ENCODE results near the gene TMEFF2.
A peak's percentile ranks its signal among the peaks of the same experiment; 100 is the strongest.

Gene TMEFF2

GRCh38 chr2:192038110-192038509 is 156.6 kb downstream of the TMEFF2 start:
- no peak for TF ChIP-seq JUND (IDR thresholded peaks at IDR 0.05; ENCODE audit: low read depth)
- in situ Hi-C loops (cut with HindIII; ENCODE audit: low pct_unique_long_range_greater_than_20kb, low sequenced_read_pairs) = no loop called here
- no peak for DNase-seq (ENCODE audit: low read depth in 1 of 2, low spot score in 1 of 2)

GRCh38 chr2:192035731-192036442 is 158.8 kb downstream of the TMEFF2 start:
- peak in 1 of 2 experiments; percentile 15 for DNase-seq (ENCODE audit: low read depth in 1 of 2, low spot score in 1 of 2)
- no peak for TF ChIP-seq JUND (IDR thresholded peaks at IDR 0.05; ENCODE audit: low read depth)
- in situ Hi-C loops (cut with HindIII; ENCODE audit: low pct_unique_long_range_greater_than_20kb, low sequenced_read_pairs) = no loop called here

GRCh38 chr2:192030856-192031255 is 163.9 kb downstream of the TMEFF2 start:
- DNase-seq (ENCODE audit: low read depth in 1 of 2, low spot score in 1 of 2) = no peak
- no peak for TF ChIP-seq JUND (IDR thresholded peaks at IDR 0.05; ENCODE audit: low read depth)
- in situ Hi-C loops (cut with HindIII; ENCODE audit: low pct_unique_long_range_greater_than_20kb, low sequenced_read_pairs) = no loop called here

- DNase-seq (ENCODE audit: low read depth in 1 of 2, low spot score in 1 of 2) = no peak
- in situ Hi-C loops (cut with HindIII; ENCODE audit: low pct_unique_long_range_greater_than_20kb, low sequenced_read_pairs) = no loop called here
- no peak for TF ChIP-seq JUND (IDR thresholded peaks at IDR 0.05; ENCODE audit: low read depth)
Measured at GRCh38 chr2:192030289-192030688, 164.4 kb downstream of the TMEFF2 start.

GRCh38 chr2:192029089-192029488 is 165.6 kb downstream of the TMEFF2 start:
- no peak for TF ChIP-seq JUND (IDR thresholded peaks at IDR 0.05; ENCODE audit: low read depth)
- DNase-seq (ENCODE audit: low read depth in 1 of 2, low spot score in 1 of 2) = no peak
- in situ Hi-C loops (cut with HindIII; ENCODE audit: low pct_unique_long_range_greater_than_20kb, low sequenced_read_pairs) = no loop called here

- in situ Hi-C loops (cut with HindIII; ENCODE audit: low pct_unique_long_range_greater_than_20kb, low sequenced_read_pairs) = no loop called here
- no peak for TF ChIP-seq JUND (IDR thresholded peaks at IDR 0.05; ENCODE audit: low read depth)
- DNase-seq (ENCODE audit: low read depth in 1 of 2, low spot score in 1 of 2) = no peak
Measured at GRCh38 chr2:192026825-192027120, 168.0 kb downstream of the TMEFF2 start.

GRCh38 chr2:192026059-192026824 is 168.5 kb downstream of the TMEFF2 start:
- in situ Hi-C loops (cut with HindIII; ENCODE audit: low pct_unique_long_range_greater_than_20kb, low sequenced_read_pairs) = no loop called here

GRCh38 chr2:192025637-192026036 is 169.1 kb downstream of the TMEFF2 start:
- in situ Hi-C loops (cut with HindIII; ENCODE audit: low pct_unique_long_range_greater_than_20kb, low sequenced_read_pairs) = no loop called here
- no peak for TF ChIP-seq JUND (IDR thresholded peaks at IDR 0.05; ENCODE audit: low read depth)
- DNase-seq (ENCODE audit: low read depth in 1 of 2, low spot score in 1 of 2) = no peak

More at GRCh38 chr2:192026059-192026824, 168.5 kb downstream of the TMEFF2 start:
- TF ChIP-seq JUND (IDR thresholded peaks at IDR 0.05; ENCODE audit: low read depth) = no peak
- DNase-seq (ENCODE audit: low read depth in 1 of 2, low spot score in 1 of 2) = no peak

- in situ Hi-C loops (cut with HindIII; ENCODE audit: low pct_unique_long_range_greater_than_20kb, low sequenced_read_pairs) = no loop called here
- DNase-seq (ENCODE audit: low read depth in 1 of 2, low spot score in 1 of 2) = no peak
- TF ChIP-seq JUND (IDR thresholded peaks at IDR 0.05; ENCODE audit: low read depth) = no peak
Measured at GRCh38 chr2:192023006-192023405, 171.7 kb downstream of the TMEFF2 start.

GRCh38 chr2:192017844-192018243 is 176.9 kb downstream of the TMEFF2 start:
- no peak for TF ChIP-seq JUND (IDR thresholded peaks at IDR 0.05; ENCODE audit: low read depth)
- in situ Hi-C loops (cut with HindIII; ENCODE audit: low pct_unique_long_range_greater_than_20kb, low sequenced_read_pairs) = no loop called here
- DNase-seq (ENCODE audit: low read depth in 1 of 2, low spot score in 1 of 2) = no peak

GRCh38 chr2:192016265-192016664 is 178.5 kb downstream of the TMEFF2 start:
- in situ Hi-C loops (cut with HindIII; ENCODE audit: low pct_unique_long_range_greater_than_20kb, low sequenced_read_pairs) = no loop called here
- no peak for TF ChIP-seq JUND (IDR thresholded peaks at IDR 0.05; ENCODE audit: low read depth)
- no peak for DNase-seq (ENCODE audit: low read depth in 1 of 2, low spot score in 1 of 2)

GRCh38 chr2:192013211-192013610 is 181.5 kb downstream of the TMEFF2 start:
- no peak for TF ChIP-seq JUND (IDR thresholded peaks at IDR 0.05; ENCODE audit: low read depth)
- no peak for DNase-seq (ENCODE audit: low read depth in 1 of 2, low spot score in 1 of 2)
- in situ Hi-C loops (cut with HindIII; ENCODE audit: low pct_unique_long_range_greater_than_20kb, low sequenced_read_pairs) = no loop called here

GRCh38 chr2:192011196-192011595 is 183.5 kb downstream of the TMEFF2 start:
- in situ Hi-C loops (cut with HindIII; ENCODE audit: low pct_unique_long_range_greater_than_20kb, low sequenced_read_pairs) = no loop called here
- no peak for DNase-seq (ENCODE audit: low read depth in 1 of 2, low spot score in 1 of 2)

More at GRCh38 chr2:192011196-192011595, 183.5 kb downstream of the TMEFF2 start:
- TF ChIP-seq JUND (IDR thresholded peaks at IDR 0.05; ENCODE audit: low read depth) = no peak
